WTC11 (cell line): ENCODE data around the gene FBXW4.

Experiments
- CREB1 ChIP-seq: sonication (generic); formaldehyde crosslinking; IDR thresholded peaks from 2 replicates; pipeline ENCODE4 v1.8.0; 2023; ENCODE audit warnings: mild to moderate bottlenecking, missing genetic modification reagents
- CREM ChIP-seq: sonication (generic); formaldehyde crosslinking; IDR thresholded peaks from 2 replicates; pipeline ENCODE4 v1.8.1; 2022; ENCODE audit warnings: mild to moderate bottlenecking, missing genetic modification reagents, moderate library complexity
- CTCF ChIP-seq: fragments of 200-600 bp; IDR thresholded peaks from 2 replicates; pipeline ENCODE4 v1.8.0; 2022; ENCODE audit warnings: antibody characterized with exemption
- IRF1 ChIP-seq: sonication (generic); formaldehyde crosslinking; IDR thresholded peaks from 2 replicates; pipeline ENCODE4 v1.8.0; 2023; ENCODE audit warnings: missing genetic modification reagents
- MXD4 ChIP-seq: fragments of 250-450 bp; sonication (Bioruptor Pico); IDR thresholded peaks from 2 replicates; pipeline ENCODE4 v1.8.0; 2021; ENCODE audit warnings: mild to moderate bottlenecking, moderate library complexity, borderline replicate concordance
- NFATC4 ChIP-seq: fragments of 250-450 bp; sonication (Bioruptor Pico); IDR thresholded peaks from 2 replicates; pipeline ENCODE4 v1.9.0; 2021; ENCODE audit warnings: mild to moderate bottlenecking
- NR1H2 ChIP-seq: sonication (generic); formaldehyde crosslinking; IDR thresholded peaks from 2 replicates; pipeline ENCODE4 v1.9.0; 2021; ENCODE audit warnings: mild to moderate bottlenecking, moderate library complexity, missing genetic modification reagents
- NR3C1 ChIP-seq: sonication (generic); formaldehyde crosslinking; conservative IDR thresholded peaks from 2 replicates; pipeline ENCODE4 v1.8.1; 2023; ENCODE audit warnings: low read depth, mild to moderate bottlenecking, missing genetic modification reagents
- ZNF138 ChIP-seq: sonication (generic); formaldehyde crosslinking; conservative IDR thresholded peaks from 2 replicates; pipeline ENCODE4 v1.8.1; 2022; ENCODE audit warnings: mild to moderate bottlenecking, moderate library complexity, missing genetic modification reagents
- ZNF232 ChIP-seq: sonication (generic); formaldehyde crosslinking; IDR thresholded peaks from 2 replicates; pipeline ENCODE4 v1.8.0; 2022; ENCODE audit warnings: mild to moderate bottlenecking, missing genetic modification reagents
- TF ChIP-seq, protein P1 (sequence below): sonication (generic); formaldehyde crosslinking; IDR thresholded peaks from 2 replicates; pipeline ENCODE4 v1.8.0; 2022; ENCODE audit warnings: mild to moderate bottlenecking, missing genetic modification reagents
- TF ChIP-seq, protein P2 (sequence below): sonication (generic); formaldehyde crosslinking; conservative IDR thresholded peaks from 2 replicates; pipeline ENCODE4 v1.8.1; 2023; ENCODE audit warnings: mild to moderate bottlenecking, low read depth, missing genetic modification reagents, moderate library complexity

GRCh38 chr10:101686133-101686925, 8.6 kb downstream of the FBXW4 start:
- TF ChIP-seq CTCF = no peak
- TF ChIP-seq CREM (CRISPR knock-in tag) = no peak
- TF ChIP-seq ZNF138 (CRISPR knock-in tag) = no peak
- no peak for TF ChIP-seq CREB1 (CRISPR knock-in tag)
- TF ChIP-seq NFATC4 (CRISPR knock-in tag) = no peak
- TF ChIP-seq IRF1 (CRISPR knock-in tag) = no peak
- TF ChIP-seq NR3C1 = no peak
- no peak for TF ChIP-seq NR1H2
- TF ChIP-seq MXD4 (CRISPR knock-in tag) = no peak
- TF ChIP-seq, protein P1, sequence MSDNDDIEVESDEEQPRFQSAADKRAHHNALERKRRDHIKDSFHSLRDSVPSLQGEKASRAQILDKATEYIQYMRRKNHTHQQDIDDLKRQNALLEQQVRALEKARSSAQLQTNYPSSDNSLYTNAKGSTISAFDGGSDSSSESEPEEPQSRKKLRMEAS = no peak
- no peak for TF ChIP-seq ZNF232 (CRISPR knock-in tag)
- TF ChIP-seq, protein P2, sequence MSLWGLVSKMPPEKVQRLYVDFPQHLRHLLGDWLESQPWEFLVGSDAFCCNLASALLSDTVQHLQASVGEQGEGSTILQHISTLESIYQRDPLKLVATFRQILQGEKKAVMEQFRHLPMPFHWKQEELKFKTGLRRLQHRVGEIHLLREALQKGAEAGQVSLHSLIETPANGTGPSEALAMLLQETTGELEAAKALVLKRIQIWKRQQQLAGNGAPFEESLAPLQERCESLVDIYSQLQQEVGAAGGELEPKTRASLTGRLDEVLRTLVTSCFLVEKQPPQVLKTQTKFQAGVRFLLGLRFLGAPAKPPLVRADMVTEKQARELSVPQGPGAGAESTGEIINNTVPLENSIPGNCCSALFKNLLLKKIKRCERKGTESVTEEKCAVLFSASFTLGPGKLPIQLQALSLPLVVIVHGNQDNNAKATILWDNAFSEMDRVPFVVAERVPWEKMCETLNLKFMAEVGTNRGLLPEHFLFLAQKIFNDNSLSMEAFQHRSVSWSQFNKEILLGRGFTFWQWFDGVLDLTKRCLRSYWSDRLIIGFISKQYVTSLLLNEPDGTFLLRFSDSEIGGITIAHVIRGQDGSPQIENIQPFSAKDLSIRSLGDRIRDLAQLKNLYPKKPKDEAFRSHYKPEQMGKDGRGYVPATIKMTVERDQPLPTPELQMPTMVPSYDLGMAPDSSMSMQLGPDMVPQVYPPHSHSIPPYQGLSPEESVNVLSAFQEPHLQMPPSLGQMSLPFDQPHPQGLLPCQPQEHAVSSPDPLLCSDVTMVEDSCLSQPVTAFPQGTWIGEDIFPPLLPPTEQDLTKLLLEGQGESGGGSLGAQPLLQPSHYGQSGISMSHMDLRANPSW (CRISPR knock-in tag) = no peak
